Measurements from ENCODE around the gene ANXA11. TPM values are rescaled to one million over a fixed set of nuclear protein-coding genes. Genes with fewer than 3 reads are reported as not detected.
"Not testable (repeated sequence)": the region's sequence is repeated elsewhere in the genome, so short reads cannot be mapped to it uniquely, and the experiment has no call there.

Gene ANXA11
- total and polyA plus RNA-seq, 5 donors from 2014 or later: 252 to 316 (median 277) TPM

DNA sequence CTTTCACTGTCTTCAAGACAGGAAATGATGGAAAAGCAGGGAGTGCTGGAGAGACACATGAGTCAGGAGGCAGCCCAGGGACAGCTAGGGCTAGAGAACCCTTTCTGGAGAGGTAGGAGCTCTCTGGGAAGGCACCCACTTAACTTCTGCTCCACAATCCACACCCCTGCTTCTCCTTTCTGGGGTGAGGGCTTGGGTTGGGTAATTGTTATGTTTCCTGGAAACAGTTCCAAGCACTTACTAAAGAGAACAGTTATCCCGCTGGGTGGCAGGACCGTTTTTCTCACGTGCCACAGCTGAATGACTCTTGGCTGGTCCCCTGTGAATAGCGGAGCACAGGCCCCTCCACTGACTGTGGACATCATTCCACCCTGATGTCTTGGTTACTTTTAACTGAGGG is 44.6 kb upstream of the ANXA11 start:
- H3K27me3 Mint-ChIP-seq; H3K27me3 ChIP-seq (ENCODE audit: control insufficient read depth, insufficient read depth, low read length); H3K4me1 ChIP-seq (ENCODE audit: control insufficient read depth, insufficient read depth, low read length, poor library complexity, severe bottlenecking); H3K4me3 ChIP-seq (ENCODE audit: low read depth, low read length); H3K4me3 Mint-ChIP-seq; H3K9me3 ChIP-seq (ENCODE audit: control insufficient read depth in 2 of 2, low read length in 2 of 2); H3K9me3 Mint-ChIP-seq; ATAC-seq (ENCODE audit: low read depth in 2 of 2); H3K27ac ChIP-seq (ENCODE audit: insufficient read depth, low read length, poor library complexity, severe bottlenecking); H3K36me3 Mint-ChIP-seq; DNase-seq; H3K27ac Mint-ChIP-seq; H3K36me3 ChIP-seq (ENCODE audit: control insufficient read depth, insufficient read depth, low read length): not testable (repeated sequence)
- peaks cover 0 to 12% (median 8%) of the 10 kb centered on the region in 4 donors for H3K4me1 Mint-ChIP-seq

DNA sequence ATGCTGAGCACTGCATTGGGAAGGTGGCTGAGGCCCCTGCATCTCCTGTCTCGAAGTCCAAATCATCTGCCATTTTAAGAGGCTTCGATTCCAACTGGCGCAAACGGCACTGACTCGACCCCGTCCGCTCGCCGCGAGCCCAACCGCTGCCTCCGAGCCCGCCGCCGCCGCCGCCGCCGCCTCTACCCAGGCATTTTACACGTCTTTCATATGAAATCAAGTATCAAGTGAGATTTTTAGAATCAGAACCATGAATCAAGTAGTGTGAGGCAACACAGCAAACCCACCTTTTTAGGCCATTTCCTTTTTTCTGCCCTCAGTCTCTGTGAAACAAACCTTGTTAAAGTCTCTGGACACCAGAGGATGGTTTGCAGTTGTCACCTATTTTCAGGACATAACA is 42.3 kb upstream of the ANXA11 start:
- H3K4me3 Mint-ChIP-seq; ATAC-seq (ENCODE audit: low read depth in 2 of 2); H3K4me1 Mint-ChIP-seq; H3K9me3 Mint-ChIP-seq; H3K27ac ChIP-seq (ENCODE audit: insufficient read depth, low read length, poor library complexity, severe bottlenecking); DNase-seq; H3K27me3 ChIP-seq (ENCODE audit: control insufficient read depth, insufficient read depth, low read length); H3K4me1 ChIP-seq (ENCODE audit: control insufficient read depth, insufficient read depth, low read length, poor library complexity, severe bottlenecking); H3K27ac Mint-ChIP-seq; H3K36me3 ChIP-seq (ENCODE audit: control insufficient read depth, insufficient read depth, low read length); H3K9me3 ChIP-seq (ENCODE audit: control insufficient read depth in 2 of 2, low read length in 2 of 2); H3K36me3 Mint-ChIP-seq; H3K4me3 ChIP-seq (ENCODE audit: low read depth, low read length): not testable (repeated sequence)
- peaks cover 11% of the 10 kb centered on the region for H3K27me3 Mint-ChIP-seq

DNA sequence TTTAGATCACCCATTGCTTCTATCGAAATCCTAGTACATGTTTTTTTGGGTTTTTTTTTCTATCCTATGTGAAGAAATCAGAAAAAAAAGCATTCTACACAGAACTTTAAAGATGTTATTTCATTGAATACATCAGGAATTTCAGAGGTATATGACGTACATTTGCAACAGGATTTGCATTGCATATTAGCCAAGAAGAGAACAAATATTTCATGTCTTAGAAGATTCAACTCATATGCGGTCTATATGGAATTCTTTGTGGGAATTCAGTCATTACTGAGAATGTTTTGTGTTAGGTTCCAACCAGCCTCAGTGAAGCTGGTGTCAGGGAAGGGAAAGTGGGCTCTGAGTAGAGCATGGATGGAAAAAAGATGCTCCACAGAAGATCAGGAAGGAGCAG is 39.0 kb upstream of the ANXA11 start:
- H3K9me3 ChIP-seq (ENCODE audit: control insufficient read depth in 2 of 2, low read length in 2 of 2); H3K4me1 Mint-ChIP-seq: not testable (repeated sequence)

DNA sequence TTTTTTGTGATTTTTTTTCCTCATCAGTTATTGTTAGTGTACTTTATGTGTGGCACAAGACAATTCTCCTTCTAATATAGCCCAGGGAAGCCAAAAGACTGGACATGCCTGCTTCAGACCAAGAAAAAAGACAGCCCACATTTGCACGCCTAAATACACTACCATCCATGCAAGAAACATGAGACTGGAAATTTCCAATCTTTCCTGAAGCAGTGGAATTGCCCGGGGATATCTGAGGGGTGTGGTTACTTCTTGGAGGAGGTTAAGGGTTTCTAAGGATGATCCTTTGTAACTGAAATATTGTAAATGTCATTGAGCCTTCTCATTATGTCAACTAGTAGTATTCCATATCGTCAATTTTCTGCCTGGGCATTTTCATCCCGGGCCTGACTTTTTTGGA is 37.0 kb upstream of the ANXA11 start:
- not testable (repeated sequence) for H3K4me3 ChIP-seq (ENCODE audit: low read depth, low read length); H3K27ac ChIP-seq (ENCODE audit: insufficient read depth, low read length, poor library complexity, severe bottlenecking); H3K36me3 ChIP-seq (ENCODE audit: control insufficient read depth, insufficient read depth, low read length); H3K27ac Mint-ChIP-seq; ATAC-seq (ENCODE audit: low read depth in 2 of 2); H3K4me1 Mint-ChIP-seq; H3K36me3 Mint-ChIP-seq; H3K9me3 Mint-ChIP-seq; H3K27me3 ChIP-seq (ENCODE audit: control insufficient read depth, insufficient read depth, low read length); H3K4me3 Mint-ChIP-seq; H3K9me3 ChIP-seq (ENCODE audit: control insufficient read depth in 2 of 2, low read length in 2 of 2); DNase-seq; H3K4me1 ChIP-seq (ENCODE audit: control insufficient read depth, insufficient read depth, low read length, poor library complexity, severe bottlenecking)
- peaks cover 15% of the 10 kb centered on the region for H3K27me3 Mint-ChIP-seq

More for the DNA sequence above, 39.0 kb upstream of the ANXA11 start:
- H3K36me3 Mint-ChIP-seq; H3K27ac ChIP-seq (ENCODE audit: insufficient read depth, low read length, poor library complexity, severe bottlenecking); H3K27ac Mint-ChIP-seq; H3K4me3 Mint-ChIP-seq; H3K27me3 ChIP-seq (ENCODE audit: control insufficient read depth, insufficient read depth, low read length); H3K4me1 ChIP-seq (ENCODE audit: control insufficient read depth, insufficient read depth, low read length, poor library complexity, severe bottlenecking); DNase-seq; H3K4me3 ChIP-seq (ENCODE audit: low read depth, low read length); H3K9me3 Mint-ChIP-seq; H3K36me3 ChIP-seq (ENCODE audit: control insufficient read depth, insufficient read depth, low read length); ATAC-seq (ENCODE audit: low read depth in 2 of 2): not testable (repeated sequence)
- H3K27me3 Mint-ChIP-seq: peaks cover 11% of the 10 kb centered on the region

DNA sequence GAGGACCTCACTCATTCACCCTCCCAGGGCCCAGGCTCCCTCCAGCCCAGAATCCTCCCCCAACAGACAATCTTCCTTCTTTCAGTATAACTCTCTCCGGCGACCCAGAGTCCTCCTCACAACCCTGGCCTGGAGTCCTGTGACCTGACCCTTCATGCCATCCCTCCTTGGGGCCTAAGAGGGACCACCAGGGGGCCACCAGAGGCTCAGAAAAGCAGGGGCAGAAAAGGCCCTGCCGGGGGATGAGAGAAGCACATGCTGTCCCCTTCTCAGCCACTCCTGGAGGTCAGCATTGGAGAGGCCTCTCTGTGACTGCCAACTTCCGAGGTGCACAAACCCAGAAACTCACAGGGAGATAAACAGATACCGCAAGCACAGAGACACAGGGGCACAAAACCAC is 31.1 kb upstream of the ANXA11 start:
- H3K27me3 Mint-ChIP-seq; H3K4me3 ChIP-seq (ENCODE audit: low read depth, low read length); H3K36me3 Mint-ChIP-seq; H3K4me1 ChIP-seq (ENCODE audit: control insufficient read depth, insufficient read depth, low read length, poor library complexity, severe bottlenecking); H3K9me3 ChIP-seq (ENCODE audit: control insufficient read depth in 2 of 2, low read length in 2 of 2); H3K27ac Mint-ChIP-seq; H3K4me3 Mint-ChIP-seq; H3K27ac ChIP-seq (ENCODE audit: insufficient read depth, low read length, poor library complexity, severe bottlenecking); H3K27me3 ChIP-seq (ENCODE audit: control insufficient read depth, insufficient read depth, low read length); DNase-seq; H3K36me3 ChIP-seq (ENCODE audit: control insufficient read depth, insufficient read depth, low read length); H3K9me3 Mint-ChIP-seq; ATAC-seq (ENCODE audit: low read depth in 2 of 2); H3K4me1 Mint-ChIP-seq: not testable (repeated sequence)

DNA sequence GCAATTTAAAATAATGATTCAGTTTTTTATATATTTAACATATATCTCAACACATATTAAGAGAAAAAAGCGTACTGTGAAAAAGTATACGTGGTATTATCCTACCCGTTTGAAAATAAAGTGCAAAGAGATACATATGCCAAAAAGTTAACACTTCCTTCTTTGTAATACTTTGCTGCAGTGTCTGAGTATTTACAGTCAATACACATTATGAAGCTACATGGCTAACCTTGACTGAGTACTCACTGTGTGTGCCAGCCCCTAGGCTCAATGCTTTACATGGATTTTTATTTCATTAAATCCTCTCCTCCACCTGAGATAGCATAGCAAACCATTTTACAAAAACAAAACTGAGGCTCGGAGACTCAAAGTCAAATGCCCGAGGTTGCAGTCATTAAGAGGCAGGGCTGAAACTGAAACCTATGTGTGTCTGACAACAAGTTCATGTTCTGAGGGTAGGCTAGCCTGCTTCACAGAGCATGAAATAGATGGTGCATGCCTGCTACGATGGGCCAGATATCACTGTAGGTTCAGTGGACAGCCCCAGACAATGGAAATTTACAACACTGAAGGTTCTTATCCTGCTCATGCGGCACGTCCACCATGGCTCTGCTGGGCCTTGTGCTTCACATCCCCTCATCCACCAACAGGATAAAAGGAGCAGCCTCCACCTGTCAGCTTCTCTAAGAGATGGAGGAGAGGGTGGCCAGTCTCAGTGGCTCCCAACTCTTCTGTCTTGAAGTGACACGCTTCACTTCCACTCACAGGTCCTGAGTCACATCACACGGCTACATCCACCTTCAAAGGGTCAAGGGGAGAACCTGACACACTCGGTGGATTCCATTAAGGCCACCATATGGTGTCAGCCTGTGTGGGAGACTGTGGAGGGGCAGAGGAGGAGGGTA is 29.2 kb upstream of the ANXA11 start:
- H3K36me3 Mint-ChIP-seq; H3K27ac ChIP-seq (ENCODE audit: insufficient read depth, low read length, poor library complexity, severe bottlenecking); H3K9me3 Mint-ChIP-seq; H3K9me3 ChIP-seq (ENCODE audit: control insufficient read depth in 2 of 2, low read length in 2 of 2); H3K4me1 Mint-ChIP-seq; H3K4me3 ChIP-seq (ENCODE audit: low read depth, low read length); H3K27me3 Mint-ChIP-seq; H3K4me1 ChIP-seq (ENCODE audit: control insufficient read depth, insufficient read depth, low read length, poor library complexity, severe bottlenecking); H3K36me3 ChIP-seq (ENCODE audit: control insufficient read depth, insufficient read depth, low read length); H3K27me3 ChIP-seq (ENCODE audit: control insufficient read depth, insufficient read depth, low read length): not testable (repeated sequence)
- peak in 1 of 2 donors; percentile 68 for ATAC-seq (ENCODE audit: low read depth in 2 of 2)
- Mint-ChIP-seq H3K4me3 (peak overlapping the region in 2 of 4 donors; percentile 44 to 57), H3K27ac (peak overlapping the region in 1 of 3 donors; percentile 38)
- DNase-seq: peak in 1 of 3 donors; percentile 32

DNA sequence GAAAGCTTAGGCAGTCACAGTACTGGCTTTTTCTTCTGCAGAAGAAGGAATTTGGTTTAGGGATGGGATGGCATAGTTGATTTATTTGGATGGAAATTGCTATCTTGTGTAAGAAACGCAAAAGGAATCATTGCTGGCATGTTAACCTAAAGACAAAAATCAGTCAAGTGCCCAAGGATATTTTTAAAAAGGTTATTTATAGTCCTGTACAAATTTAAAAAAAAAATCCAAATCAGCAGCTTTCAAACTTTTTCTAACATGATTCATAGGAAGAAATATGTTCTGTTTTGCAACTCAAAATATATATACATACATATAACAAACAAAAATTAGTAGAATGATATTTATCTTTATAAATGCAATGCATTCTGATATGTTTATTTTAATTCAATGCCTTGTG is 28.5 kb upstream of the ANXA11 start:
- not testable (repeated sequence) for H3K4me3 Mint-ChIP-seq; H3K36me3 ChIP-seq (ENCODE audit: control insufficient read depth, insufficient read depth, low read length); H3K4me3 ChIP-seq (ENCODE audit: low read depth, low read length); H3K9me3 Mint-ChIP-seq; ATAC-seq (ENCODE audit: low read depth in 2 of 2); H3K9me3 ChIP-seq (ENCODE audit: control insufficient read depth in 2 of 2, low read length in 2 of 2); H3K27ac ChIP-seq (ENCODE audit: insufficient read depth, low read length, poor library complexity, severe bottlenecking); H3K27me3 ChIP-seq (ENCODE audit: control insufficient read depth, insufficient read depth, low read length); H3K4me1 ChIP-seq (ENCODE audit: control insufficient read depth, insufficient read depth, low read length, poor library complexity, severe bottlenecking); H3K36me3 Mint-ChIP-seq; DNase-seq; H3K27ac Mint-ChIP-seq; H3K27me3 Mint-ChIP-seq; H3K4me1 Mint-ChIP-seq

DNA sequence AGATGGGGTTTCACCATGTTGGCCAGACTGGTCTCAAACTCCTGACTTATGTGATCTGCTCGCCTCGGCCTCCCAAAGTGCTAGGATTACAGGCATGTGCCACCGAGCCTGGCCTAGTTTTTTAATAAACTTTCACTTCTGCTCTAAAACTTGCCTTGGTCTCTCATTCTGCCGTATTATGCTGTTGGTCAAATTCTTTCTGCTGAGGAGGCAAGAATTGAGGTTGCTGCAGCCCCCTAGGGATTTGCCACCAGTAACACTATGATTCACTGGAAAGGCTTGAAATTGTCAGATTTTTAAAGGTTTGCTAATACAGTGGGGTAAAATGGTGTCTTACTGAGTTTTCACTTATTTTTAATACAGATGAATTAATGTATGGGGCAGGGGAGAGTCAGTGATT is 21.4 kb upstream of the ANXA11 start:
- H3K4me1 Mint-ChIP-seq; H3K4me3 ChIP-seq (ENCODE audit: low read depth, low read length); H3K27ac ChIP-seq (ENCODE audit: insufficient read depth, low read length, poor library complexity, severe bottlenecking); DNase-seq; H3K27me3 ChIP-seq (ENCODE audit: control insufficient read depth, insufficient read depth, low read length); H3K9me3 ChIP-seq (ENCODE audit: control insufficient read depth in 2 of 2, low read length in 2 of 2); H3K4me3 Mint-ChIP-seq; H3K9me3 Mint-ChIP-seq; H3K4me1 ChIP-seq (ENCODE audit: control insufficient read depth, insufficient read depth, low read length, poor library complexity, severe bottlenecking); H3K27ac Mint-ChIP-seq; H3K36me3 ChIP-seq (ENCODE audit: control insufficient read depth, insufficient read depth, low read length); ATAC-seq (ENCODE audit: low read depth in 2 of 2); H3K36me3 Mint-ChIP-seq: not testable (repeated sequence)
- H3K27me3 Mint-ChIP-seq: peaks cover 19% of the 10 kb centered on the region

Measured in CD4-positive, CD25-positive, alpha-beta regulatory T cell (primary cell).